Loucy (cell line): ENCODE results near the gene TMEM97.

Experiments used
- H2AFZ ChIP-seq: fragments of 200-600 bp; sonication (generic); 2 replicates; pipeline ENCODE4 v1.6.0; 2016; ENCODE audit warnings: antibody characterized with exemption, mild to moderate bottlenecking, low read length, moderate library complexity
- H3F3A ChIP-seq: fragments of 200-600 bp; 2 replicates; pipeline ENCODE4 v1.6.0; 2016; ENCODE audit warnings: antibody characterized with exemption, low read depth, mild to moderate bottlenecking
- H3K27me3 ChIP-seq: fragments of 200-600 bp; sonication (generic); 2 replicates; pipeline ENCODE4 v1.6.1; 2014; ENCODE audit warnings: low read length, mild to moderate bottlenecking; ENCODE audit not compliant: insufficient read depth, poor library complexity, severe bottlenecking
- H3K36me3 ChIP-seq: fragments of 200-600 bp; sonication (generic); 2 replicates; pipeline ENCODE4 v1.6.1; 2016; ENCODE audit warnings: low read length; ENCODE audit not compliant: insufficient read depth
- H3K4me1 ChIP-seq: fragments of 200-600 bp; sonication (generic); 2 replicates; pipeline ENCODE4 v1.5.1; 2014; ENCODE audit warnings: low read length, mild to moderate bottlenecking; ENCODE audit not compliant: insufficient read depth, poor library complexity, severe bottlenecking
- H3K4me2 ChIP-seq: fragments of 200-600 bp; sonication (generic); 2 replicates; pipeline ENCODE4 v1.6.0; 2014; ENCODE audit warnings: antibody characterized with exemption, low read length, low read depth, mild to moderate bottlenecking; ENCODE audit not compliant: poor library complexity, severe bottlenecking
- H3K4me3 ChIP-seq: fragments of 200-600 bp; sonication (generic); 2 replicates; pipeline ENCODE4 v1.5.1; 2014; ENCODE audit warnings: low read length, mild to moderate bottlenecking, mixed read lengths; ENCODE audit not compliant: poor library complexity, severe bottlenecking
- H3K79me2 ChIP-seq: fragments of 200-600 bp; sonication (generic); 2 replicates; pipeline ENCODE4 v1.6.1; 2014; ENCODE audit warnings: low read length; ENCODE audit not compliant: insufficient read depth
- H3K9ac ChIP-seq: fragments of 200-600 bp; sonication (generic); 2 replicates; pipeline ENCODE4 v1.6.0; 2014; ENCODE audit warnings: mild to moderate bottlenecking, low read depth, low read length, moderate library complexity; ENCODE audit not compliant: poor library complexity, severe bottlenecking
- H3K9me2 ChIP-seq: fragments of 200-600 bp; sonication (generic); replicated peaks from 2 replicates; pipeline ENCODE4 v1.6.1; 2016; ENCODE audit warnings: low read depth, low read length, mixed read lengths
- H3K9me3 ChIP-seq: fragments of 200-600 bp; sonication (generic); 2 replicates; pipeline ENCODE4 v1.6.1; 2014; ENCODE audit warnings: mild to moderate bottlenecking, antibody characterized with exemption, low read length, low read depth; ENCODE audit not compliant: insufficient read depth
- H4K20me1 ChIP-seq: fragments of 200-600 bp; sonication (generic); 2 replicates; pipeline ENCODE4 v1.6.0; 2014; ENCODE audit warnings: antibody characterized with exemption, low read length, mild to moderate bottlenecking; ENCODE audit not compliant: insufficient read depth, poor library complexity, severe bottlenecking
- CTCF ChIP-seq: fragments of 200-600 bp; sonication (generic); conservative IDR thresholded peaks from 2 replicates; pipeline ENCODE4 v1.5.1; 2014; ENCODE audit warnings: mild to moderate bottlenecking, antibody characterized with exemption, low read length
- EZH2phosphoT487 ChIP-seq: fragments of 200-600 bp; IDR thresholded peaks from 2 replicates; pipeline ENCODE4 v1.6.1; 2018; ENCODE audit warnings: antibody characterized with exemption, mild to moderate bottlenecking, moderate library complexity, borderline replicate concordance

TMEM97 gene

DNA sequence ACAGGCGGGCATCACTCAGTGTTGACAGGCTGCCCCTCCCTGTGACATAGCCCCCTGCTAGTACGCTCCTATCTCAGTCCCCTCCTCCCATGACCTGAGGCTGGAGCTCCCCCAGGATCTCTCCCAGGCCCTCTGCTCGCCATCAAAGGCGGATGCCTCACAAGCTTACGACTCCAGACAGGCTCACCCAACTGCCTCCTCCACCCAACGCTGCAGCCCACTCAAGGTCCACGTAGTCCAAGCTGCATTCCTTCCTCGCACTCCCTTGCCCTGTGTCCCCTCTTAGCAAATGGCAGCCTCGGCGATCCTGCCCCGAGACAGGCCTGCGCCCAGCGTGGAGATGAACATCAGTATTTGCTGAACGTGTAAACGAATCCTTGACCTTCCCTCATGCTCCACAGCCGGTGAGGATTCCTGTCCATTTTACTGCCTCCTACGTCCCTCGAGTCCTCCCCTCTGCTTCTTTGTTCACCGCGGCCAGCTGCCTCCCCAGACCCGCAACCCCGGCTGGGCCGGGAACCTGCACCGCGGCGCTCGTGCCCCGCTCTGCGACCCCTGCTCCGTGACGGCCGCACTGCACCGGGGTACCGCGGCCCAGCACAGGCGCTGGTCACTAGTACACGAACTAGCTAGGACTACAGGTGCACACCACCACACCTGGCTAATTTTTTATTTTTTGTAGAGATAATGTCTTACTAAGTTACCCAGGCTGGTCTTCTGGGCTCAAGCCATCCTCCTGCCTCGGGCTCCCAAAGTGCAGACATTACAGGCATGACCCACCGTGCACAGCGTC, 838 bp upstream of the TMEM97 start:
- Histone ChIP-seq H3K79me2 (peaks cover 56% of the 10 kb centered on the region), H4K20me1 (peaks cover 39% of the 10 kb centered on the region), H3K4me1 (peaks cover 51% of the 10 kb centered on the region), H3K9me3 (no peaks in the 10 kb centered on the region), H3F3A (peaks cover 3% of the 10 kb centered on the region), H3K27me3 (no peaks in the 10 kb centered on the region), H3K4me2 (peak overlapping the region; percentile 97), H3K4me3 (peak overlapping the region; percentile 98), H2AFZ (peak overlapping the region; percentile 47), H3K9me2 (no peaks in the 10 kb centered on the region), H3K36me3 (no peaks in the 10 kb centered on the region), H3K9ac (peak overlapping the region; percentile 98)
- TF ChIP-seq EZH2phosphoT487 = no peak
- TF ChIP-seq CTCF = no peak

- Histone ChIP-seq H2AFZ (peak overlapping the region; percentile 87), H3K9ac (peak overlapping the region; percentile 98), H4K20me1 (peaks cover 51% of the 10 kb centered on the region), H3F3A (peaks cover 3% of the 10 kb centered on the region), H3K36me3 (no peaks in the 10 kb centered on the region), H3K27me3 (no peaks in the 10 kb centered on the region), H3K4me3 (peak overlapping the region; percentile 98), H3K4me2 (peak overlapping the region; percentile 97), H3K79me2 (peaks cover 70% of the 10 kb centered on the region), H3K4me1 (peaks cover 57% of the 10 kb centered on the region), H3K9me3 (no peaks in the 10 kb centered on the region), H3K9me2 (no peaks in the 10 kb centered on the region)
- TF ChIP-seq EZH2phosphoT487 (no peak), CTCF (no peak)
Measured at GRCh38 chr17:28319598-28319935, 567 bp downstream of the TMEM97 start.

DNA sequence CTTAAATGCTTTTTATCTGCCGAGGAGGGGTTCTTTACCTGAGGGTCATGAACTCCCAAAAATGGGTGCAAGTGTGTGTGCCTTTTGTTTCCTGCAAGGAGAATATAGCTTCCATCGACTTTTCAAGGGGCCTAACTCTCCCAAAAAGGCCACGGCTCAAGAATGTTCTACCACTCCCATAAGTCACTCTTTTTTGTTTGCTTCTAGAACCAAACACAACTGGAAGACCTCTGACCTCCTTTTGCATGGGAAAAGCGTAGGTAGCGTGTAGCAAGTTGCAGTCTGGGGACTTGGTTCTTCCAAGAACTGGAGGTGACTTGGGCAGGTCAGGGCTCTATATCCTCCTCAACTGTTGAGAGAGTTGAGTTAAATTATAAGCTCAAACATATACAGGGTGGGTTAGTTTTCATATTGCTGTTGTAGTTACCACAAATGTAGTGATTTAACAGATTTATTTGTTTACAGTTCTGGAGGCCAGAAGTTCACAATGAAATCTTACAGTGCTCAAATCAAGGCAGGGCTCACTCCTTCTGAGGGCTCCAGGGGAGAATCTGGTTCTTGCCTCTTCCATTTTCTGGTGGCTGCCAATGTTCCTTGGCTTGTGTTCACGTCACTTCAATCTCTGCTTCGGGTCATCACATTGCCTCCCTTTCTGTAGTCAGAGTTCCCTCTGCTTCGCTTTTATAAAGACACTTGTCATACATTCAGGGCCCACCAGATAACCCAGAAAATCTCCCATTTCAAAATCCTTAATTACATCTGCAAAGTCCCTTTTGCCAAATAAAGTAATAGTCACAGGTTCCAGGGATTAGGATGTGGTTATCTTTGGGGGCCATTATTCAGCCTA, 1.4 kb downstream of the TMEM97 start:
- Histone ChIP-seq H3K27me3 (no peaks in the 10 kb centered on the region), H3K9ac (peak overlapping the region; percentile 98), H2AFZ (no peak overlapping the region), H3K36me3 (peaks cover 1% of the 10 kb centered on the region; the same call in 1 of the 2 replicates), H3K4me2 (peak overlapping the region; percentile 97), H3F3A (peaks cover 3% of the 10 kb centered on the region), H3K79me2 (peaks cover 78% of the 10 kb centered on the region), H3K9me2 (no peaks in the 10 kb centered on the region), H3K4me1 (peaks cover 63% of the 10 kb centered on the region), H3K4me3 (peak overlapping the region; percentile 98), H4K20me1 (peaks cover 60% of the 10 kb centered on the region), H3K9me3 (no peaks in the 10 kb centered on the region)
- no peak for TF ChIP-seq CTCF
- no peak for TF ChIP-seq EZH2phosphoT487
